Right lobe of liver (tissue), 6 donors: ENCODE measurements around the gene ZNF136. TPM values are rescaled to one million over a fixed set of nuclear protein-coding genes. Genes with fewer than 3 reads are reported as not detected.

Experiments used
- ATAC-seq, 4 donors: fragments of 200-7000 bp; cut with Tn5 transposase; one replicate each; pipeline ENCODE4 v1.9.1; 2020; ENCODE audit warnings: mild to moderate bottlenecking in 4 of 4, moderate library complexity in 4 of 4
- DNase-seq, 3 donors: peaks; one replicate each; pipeline ENCODE4 v3.0.0-alpha.2; 2020
- H3K27ac ChIP-seq, 3 donors: fragments of 200-600 bp; one replicate each; pipeline ENCODE4 v1.8.0; 2022
- H3K27me3 ChIP-seq, 2 donors: fragments of 200-600 bp; one replicate each; pipeline ENCODE4 v1.8.0; 2022
- H3K36me3 ChIP-seq, 4 donors: fragments of 200-600 bp; sonication (generic) in 1 of 4; one replicate each; pipeline versions ENCODE4 v1.5.1 to v1.8.0; 2017 to 2022; ENCODE audit warnings: control low read depth in 1 of 4
- H3K4me1 ChIP-seq, 4 donors: fragments of 200-600 bp; sonication (generic) in 1 of 4; one replicate each; pipeline versions ENCODE4 v1.5.1 to v1.8.0; 2017 to 2022; ENCODE audit warnings: control low read depth in 1 of 4
- H3K4me3 ChIP-seq, 3 donors: fragments of 200-600 bp; one replicate each; pipeline ENCODE4 v1.8.0; 2022
- H3K9me3 ChIP-seq, 4 donors: fragments of 200-600 bp; sonication (generic) in 1 of 4; one replicate each; pipeline versions ENCODE4 v1.5.1 to v1.8.0; 2017 to 2022; ENCODE audit warnings: control low read depth in 1 of 4
- POLR2A ChIP-seq: fragments of 450-650 bp; IDR thresholded peaks from one replicate; pipeline ENCODE4 v1.6.1; 2017; ENCODE audit warnings: antibody characterized with exemption, mild to moderate bottlenecking
- WGBS: methylation state at CpG from one replicate; pipeline ENCODE4 v1.1.6; 2018; ENCODE audit warnings: low coverage, low lambda C conversion rate; ENCODE audit not compliant: insufficient coverage; ENCODE audit errors: missing lambda C conversion rate; 5-methylcytosine and 5-hydroxymethylcytosine counted together
- intact Hi-C, 2 donors: fragments of 100-400 bp; cut with DNase I; formaldehyde crosslinking; loops; one replicate each; pipeline versions ENCODE4 v1.11.2 to v1.14.1; 2022
- total RNA-seq, 6 experiments: library from RNA; depleted of rRNA in 2 of 6; stranded (reverse); fragments of >200 nt in 2 of 6; fragmentation: NEBNext Ultra II Directional in 3 of 6; extraction: Animal tissue kit (Norgen Biotek cat#: 25700) in 3 of 6; gene quantifications; one replicate each; pipeline versions ENCODE4 v1.1.0 to v1.2.4, GENCODE V29; 2016 to 2023
- TF ChIP-seq, protein P1 (sequence below), 4 donors: fragments of 200-600 bp in 3 of 4; fragments of 450-650 bp in 1 of 4; IDR thresholded peaks; one replicate each; pipeline versions ENCODE4 v1.5.1 to v1.8.0; 2016 to 2022; ENCODE audit warnings: antibody characterized with exemption in 4 of 4, mild to moderate bottlenecking in 2 of 4
- donor health status: DM: no; HTN: yes; CAD: no.
- donor health status: DM: no; HTN: no; CAD: no.
- donor health status: DM: no; HTN: no; CAD: no.
- donor health status: DM: no; HTN: yes; CAD: no.
- donor health status: DM: no; HTN: yes; CAD: no.

The ZNF136 gene
- total RNA-seq, 6 experiments from 2014 or later = 1.3 to 3.9 (median 2.2) TPM

GRCh38 chr19:12217332-12217731 lies 54.4 kb downstream of the ZNF136 start:
- intact Hi-C loops = no loop called here
- Histone ChIP-seq H3K27me3 (no peaks in the 10 kb centered on the region), H3K27ac (no peak overlapping the region), H3K36me3 (no peaks in the 10 kb centered on the region), H3K9me3 (peaks cover 0 to 41% (median 4%) of the 10 kb centered on the region in 4 donors), H3K4me1 (no peaks in the 10 kb centered on the region), H3K4me3 (no peak overlapping the region)
- no peak for ATAC-seq
- no peak for DNase-seq
- TF ChIP-seq POLR2A = no peak
- TF ChIP-seq, protein P1, sequence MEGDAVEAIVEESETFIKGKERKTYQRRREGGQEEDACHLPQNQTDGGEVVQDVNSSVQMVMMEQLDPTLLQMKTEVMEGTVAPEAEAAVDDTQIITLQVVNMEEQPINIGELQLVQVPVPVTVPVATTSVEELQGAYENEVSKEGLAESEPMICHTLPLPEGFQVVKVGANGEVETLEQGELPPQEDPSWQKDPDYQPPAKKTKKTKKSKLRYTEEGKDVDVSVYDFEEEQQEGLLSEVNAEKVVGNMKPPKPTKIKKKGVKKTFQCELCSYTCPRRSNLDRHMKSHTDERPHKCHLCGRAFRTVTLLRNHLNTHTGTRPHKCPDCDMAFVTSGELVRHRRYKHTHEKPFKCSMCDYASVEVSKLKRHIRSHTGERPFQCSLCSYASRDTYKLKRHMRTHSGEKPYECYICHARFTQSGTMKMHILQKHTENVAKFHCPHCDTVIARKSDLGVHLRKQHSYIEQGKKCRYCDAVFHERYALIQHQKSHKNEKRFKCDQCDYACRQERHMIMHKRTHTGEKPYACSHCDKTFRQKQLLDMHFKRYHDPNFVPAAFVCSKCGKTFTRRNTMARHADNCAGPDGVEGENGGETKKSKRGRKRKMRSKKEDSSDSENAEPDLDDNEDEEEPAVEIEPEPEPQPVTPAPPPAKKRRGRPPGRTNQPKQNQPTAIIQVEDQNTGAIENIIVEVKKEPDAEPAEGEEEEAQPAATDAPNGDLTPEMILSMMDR (IDR thresholded peaks at IDR 0.05) = no peak

DNA sequence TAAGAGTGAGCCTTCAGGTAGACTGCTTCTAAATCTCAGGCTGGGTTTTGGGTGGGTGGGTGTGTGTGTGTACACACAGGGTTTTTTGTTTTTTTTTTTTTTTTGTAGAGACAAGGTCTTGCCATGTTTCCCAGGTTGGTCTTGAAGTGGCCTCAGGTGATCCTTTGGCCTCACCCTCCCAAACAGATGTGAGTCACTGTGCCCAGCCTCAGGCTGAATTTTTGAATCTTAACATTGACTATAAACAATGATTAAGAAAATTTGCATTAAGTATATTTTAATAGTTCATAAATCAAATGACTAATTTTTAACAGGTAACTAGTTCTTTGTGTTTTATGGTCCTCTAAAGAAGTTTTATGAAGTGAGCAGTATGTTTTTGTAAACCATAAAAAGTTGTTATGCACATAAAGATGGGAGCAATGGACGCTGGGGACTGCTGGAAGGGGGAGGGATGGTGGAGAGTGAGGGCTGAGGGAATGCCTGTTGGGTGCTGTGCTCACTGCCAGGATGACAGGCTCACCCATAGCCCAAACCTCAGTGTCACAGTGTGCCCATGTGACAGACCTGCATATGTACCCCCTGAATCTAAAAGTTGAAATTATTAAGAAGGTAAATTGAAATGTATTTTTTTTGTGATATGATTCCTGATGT lies 60.2 kb downstream of the ZNF136 start:
- no peaks in the 10 kb centered on the region for H3K4me1 ChIP-seq
- peaks cover 0 to 11% (median 3%) of the 10 kb centered on the region in 4 donors for H3K9me3 ChIP-seq
- TF ChIP-seq POLR2A = no peak
- TF ChIP-seq, protein P1 (IDR thresholded peaks at IDR 0.05) = no peak
- no peak for DNase-seq
- no peak overlapping the region for H3K4me3 ChIP-seq
- H3K27ac ChIP-seq = no peak overlapping the region
- no peak for ATAC-seq
- H3K27me3 ChIP-seq = no peaks in the 10 kb centered on the region
- peaks cover 0 to 4% (median 2%) of the 10 kb centered on the region in 4 donors for H3K36me3 ChIP-seq
- intact Hi-C loops = no loop called here
- WGBS = 100% methylated on average over 1 of the region's 1 CpG

GRCh38 chr19:12224676-12225075 lies 61.8 kb downstream of the ZNF136 start:
- WGBS = 84% methylated on average over 2 of the region's 6 CpGs
- ATAC-seq = no peak
- H3K27me3 ChIP-seq = no peaks in the 10 kb centered on the region

GRCh38 chr19:12229990-12230389 lies 67.1 kb downstream of the ZNF136 start:
- DNase-seq (no peak), ATAC-seq (no peak)
- H3K36me3 ChIP-seq = peaks cover 0 to 4% (median 3%) of the 10 kb centered on the region in 4 donors
- H3K27ac ChIP-seq = no peak overlapping the region
- H3K4me1 ChIP-seq = no peaks in the 10 kb centered on the region
- intact Hi-C loops = no loop called here
- no peak for TF ChIP-seq POLR2A
- TF ChIP-seq, protein P1 (IDR thresholded peaks at IDR 0.05) = no peak
- 97% methylated on average over 3 of the region's 3 CpGs for WGBS
- H3K4me3 ChIP-seq = no peak overlapping the region
- H3K9me3 ChIP-seq = peaks cover 0 to 5% (median 0%) of the 10 kb centered on the region in 4 donors
- H3K27me3 ChIP-seq = no peaks in the 10 kb centered on the region

More at GRCh38 chr19:12224676-12225075, 61.8 kb downstream of the ZNF136 start:
- Histone ChIP-seq H3K9me3 (peaks cover 0 to 5% (median 0%) of the 10 kb centered on the region in 4 donors), H3K4me1 (no peaks in the 10 kb centered on the region), H3K4me3 (no peak overlapping the region), H3K36me3 (peaks cover 0 to 4% (median 2%) of the 10 kb centered on the region in 4 donors), H3K27ac (no peak overlapping the region)
- intact Hi-C loops = no loop called here
- no peak for DNase-seq
- TF ChIP-seq, protein P1 (IDR thresholded peaks at IDR 0.05) = no peak
- TF ChIP-seq POLR2A = no peak
